ENCODE results near the gene MFAP1. TPM values are rescaled to one million over a fixed set of nuclear protein-coding genes. Genes with fewer than 3 reads are reported as not detected.

Gene MFAP1
- total RNA-seq, 3 donors from 2014 or later = 14.4 to 26.3 (median 15.7) TPM

DNA sequence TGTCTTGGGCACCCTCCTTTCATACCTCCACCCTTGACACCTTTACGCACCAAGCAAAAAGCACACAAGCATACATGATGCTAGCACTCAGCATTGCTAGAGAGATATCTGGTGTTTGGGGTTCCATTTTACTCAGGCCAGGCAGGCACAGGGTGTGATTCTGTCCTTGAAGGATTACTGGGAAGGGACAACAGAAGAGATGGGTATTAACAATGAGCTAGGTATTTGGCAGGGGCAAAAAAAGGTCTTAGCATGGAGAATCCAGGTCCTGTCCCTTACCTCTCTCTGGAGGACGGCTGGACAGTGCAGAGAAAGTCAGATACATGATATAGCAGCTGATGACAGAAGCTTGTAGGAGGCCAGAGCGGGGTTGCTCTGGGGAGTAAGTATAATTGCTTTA, 27.9 kb downstream of the MFAP1 start:
- no peaks in the 10 kb centered on the region for H3K36me3 ChIP-seq
- H3K4me3 ChIP-seq = no peak overlapping the region
- H3K4me1 ChIP-seq = peaks cover 11 to 19% of the 10 kb centered on the region in 2 donors

DNA sequence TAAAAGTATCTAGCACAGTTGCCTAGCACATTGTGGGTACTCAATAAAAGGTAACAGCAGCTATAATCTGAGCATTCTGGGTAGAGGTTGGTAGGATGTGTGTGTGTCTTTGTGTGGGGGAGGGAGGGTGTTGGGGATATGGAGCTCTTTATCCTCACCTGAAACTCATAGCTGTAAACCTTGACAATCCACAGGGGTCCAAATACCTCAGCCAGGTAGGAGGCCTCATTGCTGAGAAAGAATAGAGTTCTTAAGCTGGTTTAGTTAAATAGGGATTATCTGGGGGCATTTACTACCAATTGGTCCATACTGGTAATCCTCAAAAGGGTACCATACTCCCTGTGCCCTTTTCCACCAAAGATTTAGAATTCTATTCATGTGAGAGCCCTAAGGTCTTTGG, 28.5 kb downstream of the MFAP1 start:
- H3K9me3 ChIP-seq = no peaks in the 10 kb centered on the region
- TF ChIP-seq, protein P1, sequence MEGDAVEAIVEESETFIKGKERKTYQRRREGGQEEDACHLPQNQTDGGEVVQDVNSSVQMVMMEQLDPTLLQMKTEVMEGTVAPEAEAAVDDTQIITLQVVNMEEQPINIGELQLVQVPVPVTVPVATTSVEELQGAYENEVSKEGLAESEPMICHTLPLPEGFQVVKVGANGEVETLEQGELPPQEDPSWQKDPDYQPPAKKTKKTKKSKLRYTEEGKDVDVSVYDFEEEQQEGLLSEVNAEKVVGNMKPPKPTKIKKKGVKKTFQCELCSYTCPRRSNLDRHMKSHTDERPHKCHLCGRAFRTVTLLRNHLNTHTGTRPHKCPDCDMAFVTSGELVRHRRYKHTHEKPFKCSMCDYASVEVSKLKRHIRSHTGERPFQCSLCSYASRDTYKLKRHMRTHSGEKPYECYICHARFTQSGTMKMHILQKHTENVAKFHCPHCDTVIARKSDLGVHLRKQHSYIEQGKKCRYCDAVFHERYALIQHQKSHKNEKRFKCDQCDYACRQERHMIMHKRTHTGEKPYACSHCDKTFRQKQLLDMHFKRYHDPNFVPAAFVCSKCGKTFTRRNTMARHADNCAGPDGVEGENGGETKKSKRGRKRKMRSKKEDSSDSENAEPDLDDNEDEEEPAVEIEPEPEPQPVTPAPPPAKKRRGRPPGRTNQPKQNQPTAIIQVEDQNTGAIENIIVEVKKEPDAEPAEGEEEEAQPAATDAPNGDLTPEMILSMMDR (IDR thresholded peaks at IDR 0.05) = no peak
- no peak for TF ChIP-seq POLR2AphosphoS5 (IDR thresholded peaks at IDR 0.05)
- TF ChIP-seq POLR2A (IDR thresholded peaks at IDR 0.05) = no peak
- intact Hi-C loops (cut with DNase I; ENCODE audit: low total_unique reads) = no loop called here
- no peaks in the 10 kb centered on the region for H3K36me3 ChIP-seq
- no peaks in the 10 kb centered on the region for H3K27me3 ChIP-seq
- no peak overlapping the region for H3K4me3 ChIP-seq
- DNase-seq (ENCODE audit: low spot score in 2 of 2) = no peak
- H3K27ac ChIP-seq = peak overlapping the region; percentile 27 to 99
- H3K4me1 ChIP-seq = peaks cover 11 to 19% of the 10 kb centered on the region in 2 donors

More for the DNA sequence above, 27.9 kb downstream of the MFAP1 start:
- Histone ChIP-seq H3K27me3 (no peaks in the 10 kb centered on the region), H3K9me3 (no peaks in the 10 kb centered on the region), H3K27ac (peak overlapping the region; percentile 5 to 99)
- TF ChIP-seq, protein P1 (IDR thresholded peaks at IDR 0.05) = no peak
- no peak for TF ChIP-seq POLR2AphosphoS5 (IDR thresholded peaks at IDR 0.05)
- TF ChIP-seq POLR2A (IDR thresholded peaks at IDR 0.05) = no peak
- no peak for DNase-seq (ENCODE audit: low spot score in 2 of 2)
- intact Hi-C loops (cut with DNase I; ENCODE audit: low total_unique reads) = no loop called here

- Histone ChIP-seq H3K27me3 (no peaks in the 10 kb centered on the region), H3K9me3 (no peaks in the 10 kb centered on the region), H3K4me3 (no peak overlapping the region), H3K36me3 (no peaks in the 10 kb centered on the region), H3K4me1 (peaks cover 11 to 19% of the 10 kb centered on the region in 2 donors), H3K27ac (peak overlapping the region; percentile 97 to 99)
- no peak for DNase-seq (ENCODE audit: low spot score in 2 of 2)
- TF ChIP-seq POLR2A (IDR thresholded peaks at IDR 0.05) = no peak
- TF ChIP-seq, protein P1 (IDR thresholded peaks at IDR 0.05) = no peak
- TF ChIP-seq POLR2AphosphoS5 (IDR thresholded peaks at IDR 0.05) = no peak
- intact Hi-C loops (cut with DNase I; ENCODE audit: low total_unique reads) = no loop called here
Observed at GRCh38 chr15:43795197-43795596, 29.3 kb downstream of the MFAP1 start.

- peak overlapping the region; percentile 97 to 99 for H3K27ac ChIP-seq
- DNase-seq (ENCODE audit: low spot score in 2 of 2) = no peak
- no peaks in the 10 kb centered on the region for H3K36me3 ChIP-seq
- H3K4me3 ChIP-seq = peak overlapping the region in 1 of 3 donors; percentile 89
- H3K27me3 ChIP-seq = no peaks in the 10 kb centered on the region
- peaks cover 6 to 19% of the 10 kb centered on the region in 2 donors for H3K4me1 ChIP-seq
- TF ChIP-seq POLR2AphosphoS5 (IDR thresholded peaks at IDR 0.05) (no peak), POLR2A (IDR thresholded peaks at IDR 0.05) (no peak)
- TF ChIP-seq, protein P1 (IDR thresholded peaks at IDR 0.05) = no peak
- no peaks in the 10 kb centered on the region for H3K9me3 ChIP-seq
- intact Hi-C loops (cut with DNase I; ENCODE audit: low total_unique reads) = no loop called here
Observed at GRCh38 chr15:43794269-43795037, 30.0 kb downstream of the MFAP1 start.

- Histone ChIP-seq H3K4me1 (peaks cover 6 to 16% of the 10 kb centered on the region in 2 donors), H3K36me3 (no peaks in the 10 kb centered on the region), H3K9me3 (no peaks in the 10 kb centered on the region), H3K27ac (peak overlapping the region; percentile 97 to 99), H3K27me3 (no peaks in the 10 kb centered on the region), H3K4me3 (peak overlapping the region; percentile 89 to 98 (median 96))
- TF ChIP-seq POLR2A (IDR thresholded peaks at IDR 0.05) (no peak), POLR2AphosphoS5 (IDR thresholded peaks at IDR 0.05) (no peak)
- TF ChIP-seq, protein P1 (IDR thresholded peaks at IDR 0.05) = no peak
- intact Hi-C loops (cut with DNase I; ENCODE audit: low total_unique reads) = no loop called here
- no peak for DNase-seq (ENCODE audit: low spot score in 2 of 2)
Observed at GRCh38 chr15:43793647-43794046, 30.8 kb downstream of the MFAP1 start.
